ENCODE results near the gene LRRC25. TPM values are rescaled to one million over a fixed set of nuclear protein-coding genes. Genes with fewer than 3 reads are reported as not detected.
"Not testable (repeated sequence)": the region's sequence is repeated elsewhere in the genome, so short reads cannot be mapped to it uniquely, and the experiment has no call there.

The LRRC25 gene
- total RNA-seq, 4 donors from 2014 or later = 1.1 to 7.1 (median 2.2) TPM

DNA sequence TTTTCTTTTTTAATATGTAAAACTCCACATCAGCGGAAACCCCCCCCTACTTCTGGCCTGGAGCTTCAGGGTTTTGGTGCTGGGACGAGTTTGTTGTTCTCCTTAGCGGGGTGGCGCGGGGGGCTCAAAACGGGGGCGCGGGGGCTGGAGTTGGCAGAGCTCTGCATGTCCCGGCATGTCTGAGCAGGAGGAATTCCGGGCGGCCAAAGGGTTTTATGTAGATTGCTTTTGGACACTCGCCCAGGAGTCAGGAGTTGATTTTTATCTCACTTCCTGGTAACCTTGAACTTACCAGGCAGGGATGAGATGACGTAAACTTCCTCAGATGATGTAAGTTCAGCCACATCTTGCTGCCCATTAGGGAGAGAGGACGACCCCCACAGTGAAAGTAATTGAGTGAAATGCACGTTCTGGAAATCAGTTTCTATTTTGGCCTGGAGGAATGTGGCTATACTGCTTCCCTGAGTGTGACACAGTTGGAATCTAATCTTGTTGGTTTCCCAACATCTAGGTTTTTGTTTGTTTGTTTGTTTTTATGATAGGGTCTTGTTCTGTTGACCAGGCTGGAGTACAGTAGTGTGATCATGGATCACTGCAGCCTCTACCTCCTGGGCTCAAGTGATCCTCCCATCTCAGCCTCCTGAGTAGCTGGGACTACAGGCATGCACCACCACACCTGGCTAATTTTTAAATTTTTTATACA lies 32.4 kb downstream of the LRRC25 start:
- Histone ChIP-seq H3K36me3 (peaks cover 0 to 6% of the 10 kb centered on the region in 2 donors), H3K4me3 (replicated peaks in 1 of 3) (no peak overlapping the region), H3K9me3 (no peaks in the 10 kb centered on the region), H3K4me1 (peaks cover 11 to 24% of the 10 kb centered on the region in 2 donors), H3K27ac (peak overlapping the region; percentile 89 to 97 (median 95)), H3K27me3 (no peaks in the 10 kb centered on the region)
- 4 to 5% methylated on average over 4 to 15 of the region's 15 CpGs for WGBS, 2 donors
- TF ChIP-seq POLR2A (IDR thresholded peaks at IDR 0.05) = peak in 1 of 2 donors; percentile 6
- TF ChIP-seq, protein P1, sequence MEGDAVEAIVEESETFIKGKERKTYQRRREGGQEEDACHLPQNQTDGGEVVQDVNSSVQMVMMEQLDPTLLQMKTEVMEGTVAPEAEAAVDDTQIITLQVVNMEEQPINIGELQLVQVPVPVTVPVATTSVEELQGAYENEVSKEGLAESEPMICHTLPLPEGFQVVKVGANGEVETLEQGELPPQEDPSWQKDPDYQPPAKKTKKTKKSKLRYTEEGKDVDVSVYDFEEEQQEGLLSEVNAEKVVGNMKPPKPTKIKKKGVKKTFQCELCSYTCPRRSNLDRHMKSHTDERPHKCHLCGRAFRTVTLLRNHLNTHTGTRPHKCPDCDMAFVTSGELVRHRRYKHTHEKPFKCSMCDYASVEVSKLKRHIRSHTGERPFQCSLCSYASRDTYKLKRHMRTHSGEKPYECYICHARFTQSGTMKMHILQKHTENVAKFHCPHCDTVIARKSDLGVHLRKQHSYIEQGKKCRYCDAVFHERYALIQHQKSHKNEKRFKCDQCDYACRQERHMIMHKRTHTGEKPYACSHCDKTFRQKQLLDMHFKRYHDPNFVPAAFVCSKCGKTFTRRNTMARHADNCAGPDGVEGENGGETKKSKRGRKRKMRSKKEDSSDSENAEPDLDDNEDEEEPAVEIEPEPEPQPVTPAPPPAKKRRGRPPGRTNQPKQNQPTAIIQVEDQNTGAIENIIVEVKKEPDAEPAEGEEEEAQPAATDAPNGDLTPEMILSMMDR (IDR thresholded peaks at IDR 0.05) = no peak
- DNase-seq = peak; percentile 89
- intact Hi-C loops (cut with DNase I) = no loop called here

DNA sequence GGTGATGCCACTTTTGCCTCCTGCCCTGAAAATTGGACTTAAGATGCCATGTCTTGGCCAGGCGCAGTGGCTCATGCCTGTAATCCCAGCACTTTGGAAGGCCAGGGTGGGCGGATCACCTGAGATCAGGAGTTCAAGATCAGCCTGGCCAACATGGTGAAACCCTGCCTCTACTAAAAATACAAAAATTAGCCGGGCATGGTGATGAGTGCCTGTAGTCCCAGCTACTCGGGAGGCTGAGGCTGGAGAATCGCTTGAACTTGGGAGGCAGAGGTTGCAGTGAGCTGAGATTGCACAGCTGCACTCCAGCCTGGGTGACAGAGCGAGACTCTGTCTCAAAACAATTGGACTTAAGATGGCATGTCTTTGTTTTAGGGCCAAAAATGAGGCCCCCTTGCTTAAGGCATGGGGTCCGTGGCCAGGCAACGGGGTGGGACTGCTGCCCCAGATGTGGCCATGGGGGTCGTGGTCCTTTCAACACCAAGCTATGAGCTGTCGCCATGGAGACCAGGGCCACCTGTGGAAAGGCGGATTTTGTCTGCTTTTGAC lies 33.1 kb downstream of the LRRC25 start:
- H3K9me3 ChIP-seq; H3K27me3 ChIP-seq; H3K4me3 ChIP-seq (replicated peaks in 1 of 3); intact Hi-C loops (cut with DNase I); H3K36me3 ChIP-seq: not testable (repeated sequence)
- 29 to 33% methylated on average over 11 of the region's 11 CpGs for WGBS, 2 donors
- peak overlapping the region; percentile 89 to 97 (median 95) for H3K27ac ChIP-seq
- peak; percentile 61 to 68 for DNase-seq
- peaks cover 11 to 24% of the 10 kb centered on the region in 2 donors for H3K4me1 ChIP-seq

DNA sequence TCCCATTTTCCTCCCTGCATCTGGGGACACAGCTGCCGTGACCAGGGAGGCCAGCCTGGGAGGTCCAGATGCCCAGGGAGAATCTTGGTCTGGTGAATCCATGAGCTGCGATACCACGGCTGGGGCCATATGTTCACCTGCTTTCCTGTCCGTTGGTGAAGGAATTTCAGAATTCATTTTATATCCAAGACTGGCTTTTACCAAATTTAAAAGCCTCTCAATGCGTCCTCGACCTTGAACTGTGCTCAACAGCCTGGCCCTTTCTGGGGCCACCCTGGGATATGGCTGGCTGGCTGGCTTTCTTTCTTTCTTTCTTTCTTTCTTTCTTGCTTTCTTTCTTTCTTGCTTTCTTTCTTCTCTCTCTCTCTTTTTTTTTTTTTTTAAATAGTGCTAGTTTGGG lies 33.6 kb downstream of the LRRC25 start:
- WGBS, 2 donors = 76 to 83% methylated on average over 6 of the region's 6 CpGs
- Histone ChIP-seq H3K9me3 (no peaks in the 10 kb centered on the region), H3K4me1 (peaks cover 11 to 24% of the 10 kb centered on the region in 2 donors), H3K27me3 (no peaks in the 10 kb centered on the region), H3K4me3 (replicated peaks in 1 of 3) (no peak overlapping the region), H3K27ac (peak overlapping the region; percentile 89 to 97 (median 95)), H3K36me3 (peaks cover 0 to 6% of the 10 kb centered on the region in 2 donors)
- intact Hi-C loops (cut with DNase I) = no loop called here
- TF ChIP-seq POLR2A (IDR thresholded peaks at IDR 0.05) = no peak
- TF ChIP-seq, protein P1 (IDR thresholded peaks at IDR 0.05) = no peak
- no peak for DNase-seq

DNA sequence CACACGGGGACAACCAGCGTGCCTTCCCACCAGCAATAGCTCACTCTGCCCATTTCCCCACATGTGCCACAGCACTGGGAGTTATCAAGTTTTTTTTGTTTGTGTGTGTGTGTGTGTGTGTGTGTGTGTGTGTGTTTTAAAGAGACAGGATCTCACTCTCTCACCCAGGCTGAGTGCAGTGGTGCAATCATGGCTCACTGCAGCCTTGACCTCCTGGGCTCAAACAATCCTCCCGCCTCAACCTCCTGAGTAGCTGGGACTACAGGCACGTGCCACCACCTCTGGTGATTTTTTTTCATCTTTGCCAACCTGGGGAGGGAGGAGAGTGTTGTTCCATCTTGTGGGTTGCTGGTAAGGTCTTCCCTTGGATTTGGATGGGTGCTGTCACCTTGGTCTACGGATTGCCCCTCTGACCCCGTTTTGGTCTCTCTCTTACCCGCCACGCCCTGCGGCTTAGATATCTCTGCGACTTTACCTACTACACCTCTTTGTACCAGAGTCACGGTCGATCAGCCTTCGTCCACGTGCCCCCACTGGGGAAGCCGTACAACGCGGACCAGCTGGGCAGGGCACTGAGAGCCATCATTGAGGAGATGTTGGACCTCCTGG lies 34.4 kb downstream of the LRRC25 start:
- TF ChIP-seq, protein P1 (IDR thresholded peaks at IDR 0.05) = no peak
- TF ChIP-seq POLR2A (IDR thresholded peaks at IDR 0.05) = no peak
- Histone ChIP-seq H3K4me3 (replicated peaks in 1 of 3) (no peak overlapping the region), H3K9me3 (no peaks in the 10 kb centered on the region), H3K27me3 (no peaks in the 10 kb centered on the region), H3K4me1 (peaks cover 11 to 24% of the 10 kb centered on the region in 2 donors), H3K27ac (peak overlapping the region in 2 of 3 donors; percentile 95 to 97), H3K36me3 (peaks cover 0 to 6% of the 10 kb centered on the region in 2 donors)
- intact Hi-C loops (cut with DNase I) = no loop called here
- 93 to 98% methylated on average over 17 of the region's 17 CpGs for WGBS, 2 donors
- DNase-seq = no peak

DNA sequence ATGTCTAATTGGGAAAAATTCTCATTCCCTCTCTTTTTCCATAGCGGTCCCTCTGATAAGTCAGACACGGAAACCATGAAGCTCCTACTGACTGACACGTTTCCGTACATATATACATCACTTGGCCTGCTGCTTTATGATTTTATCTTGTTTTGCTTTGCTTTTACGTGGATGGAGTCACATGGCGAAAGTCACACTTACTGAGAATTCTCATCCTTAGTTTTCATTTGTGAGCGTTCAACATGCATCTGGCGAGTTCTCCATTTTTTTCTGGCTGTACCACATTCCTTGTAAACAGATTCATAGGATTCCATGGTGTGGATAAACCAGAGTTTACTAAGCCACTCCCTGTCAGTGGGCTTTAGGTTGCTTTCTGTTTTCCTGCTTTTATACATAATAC lies 35.8 kb downstream of the LRRC25 start:
- TF ChIP-seq POLR2A (IDR thresholded peaks at IDR 0.05) = no peak
- TF ChIP-seq, protein P1 (IDR thresholded peaks at IDR 0.05) = no peak
- 96 to 98% methylated on average over 8 of the region's 8 CpGs for WGBS, 2 donors
- H3K27ac ChIP-seq = no peak overlapping the region
- no peaks in the 10 kb centered on the region for H3K27me3 ChIP-seq
- no peak overlapping the region for H3K4me3 ChIP-seq (replicated peaks in 1 of 3)
- intact Hi-C loops (cut with DNase I) = no loop called here
- H3K4me1 ChIP-seq = peaks cover 11 to 24% of the 10 kb centered on the region in 2 donors
- H3K36me3 ChIP-seq = peaks cover 12 to 19% of the 10 kb centered on the region in 2 donors
- no peak for DNase-seq
- H3K9me3 ChIP-seq = no peaks in the 10 kb centered on the region
